ENCODE measurements around the gene MAK.

GRCh38 chr6:10800810-10801209 is 37.5 kb downstream of the MAK start:
- TF ChIP-seq MXI1 (conservative IDR thresholded peaks at IDR 0.05; ENCODE audit: poor library complexity, severe bottlenecking) (no peak), POLR2AphosphoS5 (IDR thresholded peaks at IDR 0.05) (no peak), EP300 (conservative IDR thresholded peaks at IDR 0.05; ENCODE audit: poor library complexity, severe bottlenecking) (no peak), CTCF (IDR thresholded peaks at IDR 0.05; ENCODE audit: poor library complexity, severe bottlenecking) (no peak), EZH2 (IDR thresholded peaks at IDR 0.05; ENCODE audit: borderline replicate concordance, insufficient read depth, low read length, poor library complexity, severe bottlenecking) (no peak), SMC3 (conservative IDR thresholded peaks at IDR 0.05; ENCODE audit: poor library complexity) (no peak), TAF1 (IDR thresholded peaks at IDR 0.05; ENCODE audit: low read depth) (no peak), RAD21 (conservative IDR thresholded peaks at IDR 0.05) (no peak), REST (IDR thresholded peaks at IDR 0.05; ENCODE audit: borderline replicate concordance) (no peak)
